ENCODE results near the gene PRKCI.
"Not testable (repeated sequence)": the region's sequence is repeated elsewhere in the genome, so short reads cannot be mapped to it uniquely, and the experiment has no call there.

PRKCI gene

DNA sequence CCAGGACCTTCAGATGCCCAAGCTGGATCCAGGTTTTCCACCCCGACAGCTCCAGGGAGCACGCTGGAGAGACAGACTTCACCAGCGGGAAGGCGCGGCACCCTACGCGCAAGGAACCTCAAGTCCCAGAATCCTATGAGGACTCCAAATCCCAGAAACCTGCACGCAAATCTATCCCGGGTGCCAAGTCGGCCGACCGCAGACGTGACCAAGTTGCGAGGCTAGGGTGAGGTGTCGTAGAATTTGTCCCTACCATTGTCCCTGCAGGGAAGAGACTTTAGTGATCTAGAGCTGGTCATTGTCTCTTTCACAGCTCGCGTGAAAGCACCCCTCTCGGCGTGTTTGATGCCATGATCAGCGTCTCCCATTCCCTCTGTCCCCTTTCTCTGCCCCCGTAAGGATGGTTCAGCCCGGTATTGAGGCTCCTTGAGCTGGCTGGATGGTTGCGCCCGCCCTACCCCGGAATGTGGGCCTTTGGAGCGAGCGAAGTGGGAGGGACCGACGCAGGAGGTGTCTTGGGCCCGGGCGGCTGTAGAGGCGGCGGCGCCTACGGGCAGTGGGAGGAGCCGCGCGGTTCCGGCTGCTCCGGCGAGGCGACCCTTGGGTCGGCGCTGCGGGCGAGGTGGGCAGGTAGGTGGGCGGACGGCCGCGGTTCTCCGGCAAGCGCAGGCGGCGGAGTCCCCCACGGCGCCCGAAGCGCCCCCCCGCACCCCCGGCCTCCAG is at the start of gene PRKCI:
Gene PRKCI (plus strand): TSS at position 501 of the 723 bp plus-strand sequence. CDS start 246 bp downstream, outside the sequence.
- DNase-seq (ENCODE audit: low read depth), result peak; percentile 98

DNA sequence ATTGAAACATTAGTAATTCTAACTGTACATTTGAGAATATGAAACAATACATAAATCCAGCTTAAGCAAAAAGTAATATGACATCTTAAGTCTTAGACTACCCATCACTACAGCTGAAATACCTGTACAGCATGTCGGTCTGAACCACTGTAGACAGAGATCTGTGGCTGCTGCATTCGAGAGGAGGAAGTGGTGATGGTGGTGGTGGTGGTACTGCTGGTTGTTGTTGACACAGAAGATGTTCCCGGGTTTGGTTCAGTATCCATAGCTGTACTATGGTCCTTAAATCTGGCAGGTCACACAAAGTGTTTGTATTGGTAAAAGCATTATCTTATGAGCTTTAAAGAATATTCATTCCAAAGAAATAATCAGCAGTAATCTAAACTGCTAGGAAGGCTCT is 43.6 kb upstream of the PRKCI start:
- no peak for DNase-seq (ENCODE audit: low read depth)

DNA sequence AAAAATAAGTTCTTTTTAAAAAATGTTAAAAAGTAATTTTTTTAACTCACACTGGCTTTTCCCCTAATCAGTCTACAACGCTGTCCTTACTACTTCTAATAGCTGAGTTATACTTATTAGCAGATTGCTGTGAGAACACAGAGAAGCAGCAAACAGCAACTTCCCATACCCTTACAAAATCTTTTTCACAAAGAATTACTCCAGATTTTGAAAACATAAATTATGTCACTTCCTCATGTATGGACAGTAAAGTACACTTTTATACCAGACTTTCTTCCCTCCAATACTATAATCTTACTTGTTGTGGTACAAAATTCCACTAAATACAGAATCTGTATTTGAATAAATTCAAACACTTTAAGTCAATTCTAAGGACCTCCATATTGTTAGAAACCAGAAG is 42.8 kb upstream of the PRKCI start:
- no peak for DNase-seq (ENCODE audit: low read depth)

DNA sequence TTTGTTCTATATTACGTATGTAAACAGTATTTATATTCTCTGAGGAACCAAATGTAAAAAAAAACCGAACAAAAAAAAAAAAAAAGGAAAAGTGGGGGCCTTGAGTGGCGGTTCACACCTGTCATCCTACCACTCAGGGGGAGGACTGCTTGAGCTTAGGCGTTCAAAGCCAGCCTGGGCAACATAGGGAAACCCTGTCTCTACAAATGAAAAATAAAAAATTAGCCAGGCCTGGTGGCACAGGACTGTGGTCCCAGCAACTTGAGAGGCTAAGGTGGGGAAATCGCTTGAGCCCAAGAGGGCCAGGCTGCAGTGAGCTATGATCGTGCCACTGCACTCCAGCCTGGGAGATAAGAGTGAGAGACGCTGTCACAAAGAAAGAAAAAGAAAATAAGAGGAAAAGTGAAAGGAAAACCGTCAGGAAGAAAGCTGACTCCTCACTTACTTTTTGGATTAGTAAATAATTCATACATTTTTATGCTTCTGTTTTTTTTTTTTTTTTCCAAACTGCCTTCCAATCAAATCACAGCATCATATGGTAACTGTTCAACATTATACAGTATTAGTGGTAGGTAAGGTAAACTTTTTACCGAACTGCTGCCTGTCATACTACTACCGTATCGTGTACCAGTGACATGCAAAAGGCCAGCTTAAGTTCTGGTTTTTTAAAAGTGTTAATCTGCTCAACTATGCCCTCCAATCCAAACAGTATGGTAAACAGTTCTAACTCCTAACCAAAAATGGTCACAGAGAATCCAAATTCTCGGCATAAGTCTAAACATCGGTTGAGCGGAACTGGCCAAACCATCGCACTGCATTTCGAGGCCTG is 41.9 kb upstream of the PRKCI start:
- peak; percentile 6 for DNase-seq (ENCODE audit: low read depth)

DNA sequence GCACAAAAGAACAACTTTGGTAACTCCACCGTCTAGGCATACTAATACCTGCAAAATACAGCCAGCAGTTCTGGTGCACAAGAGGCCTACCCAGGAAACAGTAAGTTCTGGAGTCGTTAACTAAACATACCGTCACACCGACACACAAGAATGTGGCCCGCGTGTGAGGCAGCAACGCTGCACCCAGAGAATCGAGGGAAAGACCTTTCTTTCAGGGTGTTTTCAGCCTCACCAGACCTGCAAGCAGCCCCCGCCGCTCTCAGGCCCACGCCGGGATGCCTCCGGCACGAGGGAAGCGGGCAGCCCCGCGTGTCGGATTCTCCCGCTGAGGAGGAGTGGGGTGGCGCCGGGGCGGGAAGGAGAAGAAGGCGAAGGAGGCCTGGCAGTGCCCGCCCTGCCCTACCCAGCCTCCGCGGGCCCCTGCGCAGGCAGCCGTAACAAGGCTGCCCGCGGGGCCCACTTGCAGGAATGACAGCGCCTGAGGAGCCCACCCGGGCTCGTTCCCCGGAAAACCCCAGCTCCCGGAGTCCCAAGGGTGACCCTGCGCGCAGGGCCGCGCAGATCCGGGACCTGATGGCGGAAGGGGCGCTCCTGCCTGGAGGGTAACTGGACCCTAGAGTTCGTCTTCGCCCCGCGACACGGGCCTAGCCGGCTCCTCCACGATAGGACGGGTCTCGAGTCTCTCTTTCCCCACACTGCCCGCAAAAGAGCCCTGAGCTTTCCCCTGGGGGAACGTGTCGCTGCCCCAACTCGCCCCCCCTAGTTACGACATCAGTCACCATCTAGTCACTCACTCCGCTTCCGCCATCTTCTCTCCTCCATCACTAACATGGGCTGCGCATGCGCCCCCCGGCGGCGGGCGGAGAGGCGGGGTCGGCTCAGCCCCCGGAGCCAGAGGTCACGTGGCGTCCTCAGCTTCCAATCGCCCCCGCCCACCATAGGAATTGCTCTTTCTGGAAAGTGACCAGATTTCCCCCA is 41.0 kb upstream of the PRKCI start, which contains the start of gene PHC3:
Gene PHC3 (minus strand): TSS at position 826 of the 978 bp plus-strand sequence. CDS start 18 bp downstream, at position 808.
- peak; percentile 89 for DNase-seq (ENCODE audit: low read depth)

DNA sequence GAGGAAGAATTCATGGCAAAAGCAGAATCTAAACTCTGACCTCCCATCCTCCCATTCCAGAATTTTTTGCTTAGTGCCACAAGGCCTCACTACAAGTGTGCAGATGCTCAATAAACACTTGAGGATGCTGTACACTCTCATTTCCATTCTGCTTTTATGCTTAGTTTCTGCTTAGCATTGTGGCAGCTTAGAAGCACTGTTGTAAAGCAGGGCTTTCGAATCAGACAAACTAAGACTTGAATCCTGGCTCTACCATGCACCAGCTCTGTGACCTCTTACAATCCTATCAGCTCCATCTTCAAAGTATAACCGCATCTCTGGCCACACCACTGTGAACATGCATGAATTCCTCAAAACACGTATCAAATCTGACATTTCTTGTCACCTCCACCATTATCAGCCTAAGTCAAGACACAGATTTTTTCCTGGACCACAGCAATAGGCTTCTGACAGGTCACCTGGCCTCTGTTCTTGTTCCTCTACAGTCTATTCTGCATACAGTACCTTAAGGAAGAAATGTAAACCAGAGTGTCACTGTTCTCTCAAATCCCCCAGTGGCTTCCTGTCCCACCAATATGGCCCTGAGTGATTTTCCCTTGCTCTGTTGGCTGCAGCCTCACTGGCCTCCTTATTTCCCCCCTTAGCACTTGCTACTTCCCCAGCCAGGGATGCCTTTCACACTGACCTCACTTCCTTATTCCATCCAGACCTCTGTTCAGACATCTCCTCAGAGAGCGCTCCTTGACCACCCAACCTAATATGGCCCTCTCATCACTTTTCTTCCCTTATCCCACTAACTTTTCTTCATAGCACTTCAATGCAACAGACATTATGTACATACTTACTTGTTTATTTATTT is 32.6 kb upstream of the PRKCI start:
- no peak for DNase-seq (ENCODE audit: low read depth)

DNA sequence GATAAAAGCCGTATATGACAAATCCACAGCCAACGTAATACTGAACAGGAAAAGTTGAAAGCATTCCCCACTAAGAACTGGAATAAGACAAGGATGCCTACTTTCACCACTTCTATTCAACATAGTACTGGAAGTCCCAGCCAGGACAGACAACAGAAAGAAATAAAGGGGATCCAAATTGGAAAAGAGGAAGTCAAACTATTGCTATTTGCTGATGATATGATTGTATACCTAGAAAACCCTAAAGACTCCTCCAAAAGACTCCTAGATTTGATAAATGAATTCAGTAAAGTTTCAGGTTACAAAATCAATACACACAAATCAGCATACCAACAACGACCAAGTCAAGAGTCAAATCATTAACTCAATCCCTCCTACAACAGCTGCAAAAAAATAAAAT is 26.5 kb upstream of the PRKCI start:
- DNase-seq (ENCODE audit: low read depth), result not testable (repeated sequence)

DNA sequence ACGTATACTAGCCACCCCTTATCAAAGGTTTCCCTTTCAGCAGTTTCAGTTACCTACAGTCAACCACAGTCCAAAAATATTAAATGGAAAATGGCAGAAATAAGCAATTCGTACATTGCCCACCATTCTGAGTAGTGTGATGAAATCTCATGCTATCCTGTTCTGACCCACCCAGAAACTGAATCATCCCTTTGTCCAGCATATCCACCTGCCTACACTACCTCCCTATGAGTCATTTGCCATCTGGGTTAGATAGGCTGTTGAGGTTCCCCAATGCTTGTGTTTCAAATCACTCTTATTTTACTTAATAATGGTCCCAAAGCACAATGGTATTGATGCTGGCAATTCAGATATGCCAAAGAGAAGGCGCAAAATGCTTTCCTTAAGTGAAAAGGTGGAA is 25.4 kb upstream of the PRKCI start:
- no peak for DNase-seq (ENCODE audit: low read depth)

DNA sequence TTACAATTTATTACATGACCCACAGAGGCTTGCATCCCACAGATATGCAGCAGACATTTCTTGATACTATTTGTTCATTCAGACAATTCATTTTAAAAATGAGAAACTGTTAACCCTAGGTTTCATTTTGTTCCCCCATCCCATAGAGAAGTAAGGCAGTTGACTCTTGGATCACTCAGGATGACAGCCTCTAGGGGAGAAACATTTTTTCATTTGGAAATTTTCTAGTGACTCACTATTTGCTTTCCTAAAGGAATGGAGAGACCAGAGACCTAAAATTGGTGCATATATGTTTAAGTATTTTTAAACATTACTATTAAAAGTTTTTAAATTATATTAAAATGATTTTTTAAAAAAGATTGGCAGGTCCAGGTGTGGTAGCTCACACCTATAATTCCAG is 21.2 kb upstream of the PRKCI start:
- DNase-seq (ENCODE audit: low read depth), result no peak

DNA sequence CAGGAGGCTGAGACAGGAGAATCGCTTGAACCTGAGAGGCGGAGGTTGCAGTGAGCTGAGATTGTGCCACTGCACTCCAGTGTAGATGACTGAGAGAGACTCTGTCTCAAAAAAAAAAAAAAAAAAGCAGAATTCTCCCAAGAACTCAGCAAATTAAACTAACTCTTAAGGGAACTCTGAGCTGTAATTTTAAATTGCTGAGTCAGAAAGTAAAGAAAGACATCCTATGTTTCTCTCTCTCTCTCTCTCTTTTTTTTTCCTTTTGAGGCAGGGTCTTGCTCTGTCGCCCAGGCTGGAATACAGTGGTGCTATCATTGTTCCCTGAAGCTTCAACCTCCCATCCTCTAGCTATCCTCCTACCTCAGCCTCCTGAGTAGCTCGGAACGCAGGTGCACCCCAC is 20.7 kb upstream of the PRKCI start:
- DNase-seq (ENCODE audit: low read depth), result no peak

DNA sequence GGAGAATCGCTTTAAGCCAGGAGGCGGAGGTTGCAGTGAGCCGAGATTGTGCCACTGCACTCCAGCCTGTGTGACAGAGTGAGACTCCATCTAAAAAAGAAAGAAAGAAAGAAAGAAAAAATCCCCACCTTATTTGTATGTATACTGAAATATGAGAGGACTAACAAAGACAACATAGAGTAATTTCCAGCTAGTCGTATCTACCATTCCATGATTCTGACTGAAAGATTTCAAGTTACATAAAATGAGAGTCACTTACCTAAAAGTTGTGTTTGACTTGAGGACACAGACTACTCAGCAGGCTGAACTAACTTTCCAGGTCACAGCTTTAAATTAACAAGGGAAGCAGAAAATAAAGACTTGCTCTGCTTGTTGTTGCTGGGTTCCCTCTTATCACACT is 18.8 kb upstream of the PRKCI start:
- no peak for DNase-seq (ENCODE audit: low read depth)

DNA sequence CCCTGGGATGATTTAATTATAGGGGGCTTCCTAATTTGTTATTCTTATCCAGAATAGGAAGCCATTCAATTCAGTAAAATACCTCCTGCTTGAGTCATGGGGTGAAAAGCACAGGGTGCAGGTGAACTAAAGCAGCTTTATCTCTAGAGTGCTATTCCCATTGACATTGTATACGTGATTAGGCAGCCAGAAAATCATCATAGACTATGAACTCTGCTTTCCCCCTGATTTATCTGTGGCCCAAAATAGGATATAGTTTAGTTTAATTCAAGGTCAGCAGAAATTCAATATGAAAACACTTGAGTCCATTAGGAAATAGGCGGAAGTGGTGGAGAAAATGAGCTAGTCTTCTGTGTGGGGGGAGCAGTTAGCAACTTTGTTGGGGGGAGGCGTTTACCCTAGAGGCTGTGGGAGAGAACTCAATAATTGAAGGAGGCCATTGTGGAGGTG is 18.2 kb upstream of the PRKCI start:
- no peak for DNase-seq (ENCODE audit: low read depth)

DNA sequence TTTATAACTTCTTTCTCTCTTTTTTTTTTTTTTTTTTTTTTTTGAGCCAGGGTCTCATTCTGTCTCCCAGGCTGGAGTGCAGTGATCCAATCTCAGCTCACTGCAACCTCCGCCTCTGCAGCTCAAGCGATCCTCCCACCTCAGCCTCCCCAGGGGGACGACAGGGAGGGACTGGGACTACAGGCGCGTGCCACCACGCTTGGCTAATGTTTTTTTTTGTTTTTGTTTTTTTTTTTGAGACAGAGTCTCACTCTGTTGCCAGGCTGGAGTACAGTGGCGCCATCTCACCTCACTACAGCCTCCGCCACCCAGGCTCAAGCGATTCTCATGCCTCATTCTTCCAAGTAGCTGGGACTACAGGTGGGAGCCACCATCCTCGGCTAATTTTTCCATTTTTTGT is 17.7 kb upstream of the PRKCI start:
- no peak for DNase-seq (ENCODE audit: low read depth)

DNA sequence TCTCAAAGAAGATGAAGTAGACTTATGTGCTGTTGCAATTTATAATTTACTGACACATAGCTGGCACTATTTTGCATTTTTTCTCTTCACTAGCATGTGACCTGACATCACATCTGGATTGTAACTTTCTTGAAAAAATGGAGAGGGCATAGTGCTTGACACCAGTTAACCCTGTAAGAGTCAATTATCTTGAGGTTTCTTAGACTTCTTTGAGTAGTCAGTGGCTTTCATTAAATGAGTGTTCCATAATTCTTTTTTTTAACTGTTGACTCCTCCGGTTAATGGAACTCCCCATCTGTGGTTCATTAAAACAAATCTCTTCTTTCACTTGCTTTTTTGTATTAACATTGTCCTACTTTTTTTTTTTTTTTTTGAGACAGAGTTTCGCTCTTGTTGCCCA is 16.9 kb upstream of the PRKCI start:
- peak; percentile 79 for DNase-seq (ENCODE audit: low read depth)

DNA sequence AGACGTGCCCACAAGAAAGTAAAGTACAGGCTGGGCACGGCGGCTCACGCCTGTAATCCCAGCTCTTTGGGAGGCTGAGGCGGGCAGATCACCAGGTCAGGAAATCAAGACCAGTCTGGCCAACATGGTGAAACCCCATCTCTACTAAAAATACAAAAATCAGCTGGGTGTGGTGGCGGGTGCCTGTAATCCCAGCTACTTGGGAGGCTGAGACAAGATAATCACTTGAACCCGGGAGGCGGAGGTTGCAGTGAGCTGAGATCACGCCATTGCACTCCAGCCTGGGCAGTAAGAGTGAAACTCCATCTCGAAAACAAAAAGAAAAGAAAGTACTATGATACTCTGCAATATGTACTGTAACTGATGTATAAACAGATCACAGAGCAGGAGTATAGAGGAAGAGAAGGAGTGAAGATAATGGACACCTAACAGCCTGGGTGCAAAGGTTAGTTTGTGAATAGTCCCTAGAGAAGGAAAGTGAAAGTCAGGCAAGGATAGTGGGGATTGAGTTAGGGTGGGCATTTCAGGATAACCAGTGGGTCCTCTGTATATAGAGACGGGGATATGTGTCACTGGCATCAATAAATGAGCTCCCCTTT is 16.0 kb upstream of the PRKCI start:
- not testable (repeated sequence) for DNase-seq (ENCODE audit: low read depth)

DNA sequence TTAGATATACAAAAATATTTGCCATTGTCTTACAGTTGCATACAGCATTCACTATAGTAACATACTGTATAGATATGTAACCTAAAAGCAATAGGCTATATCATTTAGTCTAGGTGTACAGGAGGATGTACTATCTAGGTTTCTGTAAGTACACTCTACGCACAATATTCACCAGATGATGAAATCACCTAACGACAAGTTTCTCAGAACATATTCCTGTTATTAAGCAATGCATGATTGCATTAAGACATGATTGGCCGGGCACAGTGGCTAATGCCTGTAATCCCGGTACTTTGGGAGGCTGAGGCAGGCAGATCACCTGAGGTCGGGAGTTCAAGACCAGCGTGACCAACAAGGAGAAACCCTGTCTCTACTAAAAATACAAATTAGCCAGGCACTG is 14.5 kb upstream of the PRKCI start:
- DNase-seq (ENCODE audit: low read depth), result peak; percentile 15

DNA sequence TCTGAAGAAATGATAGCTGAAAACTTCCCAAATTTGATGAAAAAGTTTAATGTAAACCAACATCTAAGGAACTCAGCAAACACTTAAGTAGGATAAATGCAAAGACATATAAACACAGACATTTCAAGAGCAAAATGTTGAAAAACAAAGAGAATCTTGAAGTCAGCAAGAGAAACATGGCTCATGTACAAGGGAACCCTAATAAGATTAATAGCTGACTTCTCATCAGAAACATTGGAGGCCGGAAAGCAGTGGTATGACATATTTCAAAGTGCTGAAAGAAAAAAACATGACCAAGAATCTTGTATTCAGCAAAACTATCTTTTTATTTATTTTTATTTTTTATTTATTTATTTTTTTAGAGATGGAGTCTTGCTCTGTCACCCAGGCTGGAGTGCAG is 10.6 kb upstream of the PRKCI start:
- DNase-seq (ENCODE audit: low read depth), result no peak

DNA sequence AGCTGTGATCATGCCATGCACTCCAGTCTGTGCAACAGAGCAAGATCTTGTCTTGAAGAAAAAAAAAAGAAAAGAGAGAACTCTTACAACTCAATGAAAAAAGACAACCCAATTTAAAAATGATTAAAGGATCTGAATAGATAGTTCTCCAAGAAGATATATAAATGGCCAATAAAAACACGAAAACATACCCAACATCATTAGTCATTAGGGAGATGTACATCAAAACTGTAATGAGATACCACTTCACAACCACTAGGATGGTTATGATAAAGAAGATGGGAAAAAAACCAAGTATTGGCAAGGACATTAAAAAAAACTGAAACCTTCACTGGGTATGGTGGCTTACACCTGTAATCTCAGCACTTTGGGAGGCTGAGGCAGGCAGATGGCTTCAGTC is 2.4 kb upstream of the PRKCI start:
- DNase-seq (ENCODE audit: low read depth), result peak; percentile 6

DNA sequence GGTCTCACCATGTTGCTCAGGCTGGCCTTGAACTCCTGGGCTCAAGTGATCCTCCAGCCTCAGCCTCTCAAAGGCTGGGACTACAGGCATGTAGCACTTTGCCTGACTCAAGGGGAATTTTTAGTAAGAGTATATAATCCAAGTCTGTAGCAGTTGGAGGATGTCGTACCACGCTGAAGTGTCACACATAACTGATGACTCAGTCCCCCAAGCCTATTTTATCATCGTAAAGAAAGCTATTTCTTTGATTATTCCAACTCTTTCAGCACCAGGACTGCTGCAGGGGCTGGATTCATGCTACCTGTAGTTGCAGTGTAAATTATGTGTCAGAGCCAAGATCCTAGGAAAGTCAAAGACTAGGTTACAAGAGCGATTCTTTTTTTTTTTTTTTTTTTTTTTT is 1.4 kb upstream of the PRKCI start:
- DNase-seq (ENCODE audit: low read depth), result no peak

DNA sequence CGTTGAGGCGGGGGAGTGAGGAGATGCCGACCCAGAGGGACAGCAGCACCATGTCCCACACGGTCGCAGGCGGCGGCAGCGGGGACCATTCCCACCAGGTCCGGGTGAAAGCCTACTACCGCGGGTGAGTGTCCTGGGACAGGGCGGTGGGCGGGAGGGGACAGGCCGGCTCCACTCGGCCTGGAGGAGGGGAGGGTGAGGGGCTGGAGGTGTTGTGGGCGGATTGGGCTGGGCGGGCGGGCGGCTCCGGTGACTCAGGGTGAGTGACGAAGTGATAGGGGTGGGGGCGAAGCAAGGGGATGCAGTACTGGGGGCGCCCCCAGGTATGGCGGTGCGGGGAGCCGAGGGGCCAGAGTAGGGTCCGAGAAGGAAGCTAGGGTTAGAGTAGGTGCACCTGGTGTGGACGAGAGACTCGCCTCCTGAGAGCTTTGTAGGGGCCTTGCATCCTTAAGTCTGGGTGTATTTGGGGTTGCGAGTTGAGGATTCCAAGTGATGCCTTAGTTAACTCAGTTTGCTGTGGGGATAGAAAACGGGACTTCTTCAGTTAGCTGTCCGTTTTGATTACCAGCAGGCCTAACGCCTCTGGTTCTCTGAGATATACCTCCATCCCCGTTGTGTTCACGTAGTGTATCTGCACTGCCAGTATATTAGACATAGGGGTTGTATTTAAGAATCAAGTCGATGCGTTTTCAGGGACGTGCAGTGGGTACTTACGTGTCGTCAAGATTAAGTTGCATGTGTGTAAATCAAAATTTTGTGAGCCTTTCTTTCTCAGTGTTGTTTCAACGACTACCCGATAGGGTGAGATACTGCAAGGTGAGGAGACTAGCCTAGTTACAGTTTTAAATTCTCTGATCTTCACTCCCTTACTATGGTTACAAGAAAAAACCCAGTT is 670 bp downstream of the PRKCI start:
- peak; percentile 12 for DNase-seq (ENCODE audit: low read depth)
